Dendritic cell treated with granulocyte-macrophage colony-stimulating factor and Interleukin-4, amounts not matched to agents 40 ng/mL and 50 ng/mL, for 4 days (primary cell): Measurements from ENCODE around the gene FSIP1.

Experiments used
- H3K27ac Mint-ChIP-seq: one replicate; pipeline ENCODE4 v1.8.0; 2022; ENCODE audit warnings: mild to moderate bottlenecking, mixed read lengths
- H3K27me3 Mint-ChIP-seq: one replicate; pipeline ENCODE4 v1.8.0; 2022; ENCODE audit warnings: mild to moderate bottlenecking, mixed read lengths
- H3K36me3 Mint-ChIP-seq: one replicate; pipeline ENCODE4 v1.8.0; 2022; ENCODE audit warnings: low read depth, mixed read lengths
- H3K4me1 Mint-ChIP-seq: one replicate; pipeline ENCODE4 v1.8.0; 2022; ENCODE audit warnings: low read depth, mixed read lengths
- H3K4me3 Mint-ChIP-seq: one replicate; pipeline ENCODE4 v1.8.0; 2022; ENCODE audit warnings: mild to moderate bottlenecking, moderate library complexity, mixed read lengths
- H3K9me3 Mint-ChIP-seq: one replicate; pipeline ENCODE4 v1.8.0; 2022; ENCODE audit warnings: mixed read lengths
- intact Hi-C: fragments of 100-400 bp; cut with micrococcal nuclease; formaldehyde crosslinking; loops from one replicate; pipeline ENCODE4 v1.15.0; 2022

FSIP1 gene

GRCh38 chr15:39786447-39787056 is 3.9 kb upstream of the FSIP1 start:
- H3K27ac Mint-ChIP-seq, result no peak overlapping the region
- peaks cover 21% of the 10 kb centered on the region for H3K4me1 Mint-ChIP-seq
- H3K27me3 Mint-ChIP-seq, result no peaks in the 10 kb centered on the region
- H3K4me3 Mint-ChIP-seq, result no peak overlapping the region
- peaks cover 8% of the 10 kb centered on the region for H3K36me3 Mint-ChIP-seq
- H3K9me3 Mint-ChIP-seq, result no peaks in the 10 kb centered on the region
- intact Hi-C loops, result loop anchor here (10.0 kb wide), 1 partner anchor 248 kb away; the partner anchor contains the start of gene SRP14

- Mint-ChIP-seq H3K9me3 (no peaks in the 10 kb centered on the region), H3K36me3 (peaks cover 8% of the 10 kb centered on the region), H3K27me3 (no peaks in the 10 kb centered on the region), H3K4me3 (no peak overlapping the region), H3K4me1 (peaks cover 24% of the 10 kb centered on the region), H3K27ac (no peak overlapping the region)
- intact Hi-C loops, result loop anchor here (10.0 kb wide), 1 partner anchor 249 kb away; the partner anchor contains the start of gene SRP14
These were observed 3.2 kb upstream of the FSIP1 start for GRCh38 chr15:39785841-39786240.

GRCh38 chr15:39785139-39785538 is 2.5 kb upstream of the FSIP1 start:
- peaks cover 24% of the 10 kb centered on the region for H3K4me1 Mint-ChIP-seq
- H3K27me3 Mint-ChIP-seq, result no peaks in the 10 kb centered on the region
- H3K27ac Mint-ChIP-seq, result no peak overlapping the region
- intact Hi-C loops, result loop anchor here (10.0 kb wide), 1 partner anchor 250 kb away; the partner anchor contains the start of gene SRP14
- H3K4me3 Mint-ChIP-seq, result no peak overlapping the region
- H3K36me3 Mint-ChIP-seq, result peaks cover 8% of the 10 kb centered on the region
- H3K9me3 Mint-ChIP-seq, result no peaks in the 10 kb centered on the region

GRCh38 chr15:39784638-39785037 is 2.0 kb upstream of the FSIP1 start:
- no peak overlapping the region for H3K27ac Mint-ChIP-seq
- intact Hi-C loops, result loop anchor here (10.0 kb wide), 1 partner anchor 250 kb away; the partner anchor contains the start of gene SRP14
- H3K4me3 Mint-ChIP-seq, result no peak overlapping the region
- no peaks in the 10 kb centered on the region for H3K27me3 Mint-ChIP-seq
- H3K36me3 Mint-ChIP-seq, result peaks cover 8% of the 10 kb centered on the region
- no peaks in the 10 kb centered on the region for H3K9me3 Mint-ChIP-seq
- peaks cover 24% of the 10 kb centered on the region for H3K4me1 Mint-ChIP-seq

GRCh38 chr15:39784125-39784524 is 1.5 kb upstream of the FSIP1 start:
- H3K4me1 Mint-ChIP-seq, result peaks cover 24% of the 10 kb centered on the region
- H3K9me3 Mint-ChIP-seq, result no peaks in the 10 kb centered on the region
- H3K4me3 Mint-ChIP-seq, result no peak overlapping the region
- intact Hi-C loops, result loop anchor here (10.0 kb wide), 1 partner anchor 251 kb away; the partner anchor contains the start of gene SRP14
- H3K27ac Mint-ChIP-seq, result peak overlapping the region; percentile 91
- no peaks in the 10 kb centered on the region for H3K27me3 Mint-ChIP-seq
- H3K36me3 Mint-ChIP-seq, result peaks cover 8% of the 10 kb centered on the region

- peak overlapping the region; percentile 91 for H3K27ac Mint-ChIP-seq
- peaks cover 8% of the 10 kb centered on the region for H3K36me3 Mint-ChIP-seq
- peak overlapping the region; percentile 97 for H3K4me3 Mint-ChIP-seq
- H3K4me1 Mint-ChIP-seq, result peaks cover 24% of the 10 kb centered on the region
- intact Hi-C loops, result loop anchor here (10.0 kb wide), 1 partner anchor 251 kb away; the partner anchor contains the start of gene SRP14
- H3K27me3 Mint-ChIP-seq, result no peaks in the 10 kb centered on the region
- no peaks in the 10 kb centered on the region for H3K9me3 Mint-ChIP-seq
These were observed 691 bp upstream of the FSIP1 start for GRCh38 chr15:39783244-39783820.

GRCh38 chr15:39781967-39782302 is 706 bp downstream of the FSIP1 start:
- no peaks in the 10 kb centered on the region for H3K9me3 Mint-ChIP-seq
- peak overlapping the region; percentile 97 for H3K4me3 Mint-ChIP-seq
- H3K36me3 Mint-ChIP-seq, result peaks cover 8% of the 10 kb centered on the region
- intact Hi-C loops, result loop anchor here (1.0 to 10.0 kb wide), 2 partner anchors 151 to 253 kb away; partner anchors contain the start of gene SRP14
- no peaks in the 10 kb centered on the region for H3K27me3 Mint-ChIP-seq
- H3K4me1 Mint-ChIP-seq, result peaks cover 28% of the 10 kb centered on the region
- peak overlapping the region; percentile 91 for H3K27ac Mint-ChIP-seq

- H3K4me1 Mint-ChIP-seq, result peaks cover 29% of the 10 kb centered on the region
- peak overlapping the region; percentile 91 for H3K27ac Mint-ChIP-seq
- no peaks in the 10 kb centered on the region for H3K9me3 Mint-ChIP-seq
- H3K27me3 Mint-ChIP-seq, result no peaks in the 10 kb centered on the region
- H3K36me3 Mint-ChIP-seq, result peaks cover 8% of the 10 kb centered on the region
- intact Hi-C loops, result loop anchor here (10.0 kb wide), 1 partner anchor 253 kb away; the partner anchor contains the start of gene SRP14
- H3K4me3 Mint-ChIP-seq, result no peak overlapping the region
These were observed 1.3 kb downstream of the FSIP1 start for GRCh38 chr15:39781147-39781966.

GRCh38 chr15:39778021-39778420 is 4.6 kb downstream of the FSIP1 start:
- Mint-ChIP-seq H3K36me3 (peaks cover 8% of the 10 kb centered on the region), H3K4me1 (peaks cover 26% of the 10 kb centered on the region), H3K4me3 (no peak overlapping the region), H3K27me3 (no peaks in the 10 kb centered on the region), H3K9me3 (no peaks in the 10 kb centered on the region), H3K27ac (no peak overlapping the region)
- intact Hi-C loops, result no loop called here

GRCh38 chr15:39777496-39777895 is 5.1 kb downstream of the FSIP1 start:
- no peaks in the 10 kb centered on the region for H3K9me3 Mint-ChIP-seq
- peaks cover 25% of the 10 kb centered on the region for H3K4me1 Mint-ChIP-seq

GRCh38 chr15:39776068-39776467 is 6.6 kb downstream of the FSIP1 start:
- Mint-ChIP-seq H3K9me3 (no peaks in the 10 kb centered on the region), H3K27me3 (no peaks in the 10 kb centered on the region), H3K4me1 (peaks cover 23% of the 10 kb centered on the region), H3K36me3 (no peaks in the 10 kb centered on the region), H3K4me3 (peak overlapping the region; percentile 9), H3K27ac (no peak overlapping the region)
- intact Hi-C loops, result no loop called here

More at GRCh38 chr15:39777496-39777895, 5.1 kb downstream of the FSIP1 start:
- Mint-ChIP-seq H3K27me3 (no peaks in the 10 kb centered on the region), H3K4me3 (no peak overlapping the region), H3K36me3 (peaks cover 3% of the 10 kb centered on the region), H3K27ac (no peak overlapping the region)
- intact Hi-C loops, result no loop called here

- Mint-ChIP-seq H3K27me3 (no peaks in the 10 kb centered on the region), H3K9me3 (no peaks in the 10 kb centered on the region), H3K36me3 (no peaks in the 10 kb centered on the region), H3K27ac (no peak overlapping the region), H3K4me1 (peaks cover 24% of the 10 kb centered on the region), H3K4me3 (no peak overlapping the region)
- intact Hi-C loops, result no loop called here
These were observed 7.9 kb downstream of the FSIP1 start for GRCh38 chr15:39774688-39775267.

- Mint-ChIP-seq H3K27ac (no peak overlapping the region), H3K27me3 (no peaks in the 10 kb centered on the region), H3K36me3 (no peaks in the 10 kb centered on the region), H3K9me3 (no peaks in the 10 kb centered on the region), H3K4me3 (no peak overlapping the region), H3K4me1 (peaks cover 19% of the 10 kb centered on the region)
- intact Hi-C loops, result no loop called here
These were observed 11.6 kb downstream of the FSIP1 start for GRCh38 chr15:39770748-39771689.
